Activated CD8-positive, alpha-beta T cell treated with anti-CD3 and anti-CD28 coated beads for 36 hours (primary cell): ENCODE results near the gene ZNF548. TPM values are rescaled to one million over a fixed set of nuclear protein-coding genes. Genes with fewer than 3 reads are reported as not detected.
A peak's percentile ranks its signal among the peaks of the same experiment; 100 is the strongest.

Source experiments
- ATAC-seq: fragments of 200-7000 bp; cut with Tn5 transposase; one replicate; pipeline ENCODE4 v1.10.0; 2021; ENCODE audit warnings: mild to moderate bottlenecking, moderate library complexity
- CTCF ChIA-PET: fragments of 350-600 bp; sonication (Branson Sonifier 250); formaldehyde crosslinking; loops from one replicate; lab custom pipeline; 2021; ENCODE audit warnings: antibody characterized with exemption; lab: Charles Lee
- POLR2A ChIA-PET: fragments of 350-600 bp; sonication (Branson Sonifier 250); formaldehyde crosslinking; loops from one replicate; lab custom pipeline; 2021; ENCODE audit warnings: antibody characterized with exemption; lab: Charles Lee
- DNase-seq: peaks from one replicate; pipeline ENCODE4 v3.0.0-alpha.2; 2020
- H3K27ac Mint-ChIP-seq: one replicate; pipeline ENCODE4 v1.8.0; 2021; ENCODE audit warnings: mild to moderate bottlenecking, mixed read lengths
- H3K27me3 Mint-ChIP-seq: one replicate; pipeline ENCODE4 v1.8.0; 2021; ENCODE audit warnings: mixed read lengths
- H3K36me3 Mint-ChIP-seq: one replicate; pipeline ENCODE4 v1.8.0; 2021; ENCODE audit warnings: low read depth, mixed read lengths
- H3K4me1 Mint-ChIP-seq: one replicate; pipeline ENCODE4 v1.8.0; 2021; ENCODE audit warnings: low read depth, mixed read lengths
- H3K4me3 Mint-ChIP-seq: one replicate; pipeline ENCODE4 v1.8.0; 2021; ENCODE audit warnings: mild to moderate bottlenecking, moderate library complexity, mixed read lengths
- H3K9me3 Mint-ChIP-seq: one replicate; pipeline ENCODE4 v1.8.0; 2021; ENCODE audit warnings: mixed read lengths
- intact Hi-C: fragments of 100-400 bp; cut with micrococcal nuclease; formaldehyde crosslinking; loops from one replicate; pipeline ENCODE4 v1.10.0; 2022
- total RNA-seq, 2 experiments: library from RNA; stranded (reverse); gene quantifications; one replicate each; pipeline ENCODE4 v1.2.3, GENCODE V29; 2021
- TF ChIP-seq, protein P1 (sequence below): fragments of 200-600 bp; IDR thresholded peaks from one replicate; pipeline ENCODE4 v1.8.0; 2022; ENCODE audit warnings: antibody characterized with exemption, mild to moderate bottlenecking

ZNF548 gene
- total RNA-seq, 2 experiments from 2014 or later, result 23.9 to 24.6 TPM

GRCh38 chr19:57395710-57396109 is 6.1 kb downstream of the ZNF548 start:
- ChIA-PET POLR2A (no interaction called here), CTCF (no interaction called here)
- DNase-seq (no peak), ATAC-seq (no peak)
- Mint-ChIP-seq H3K27ac (no peak overlapping the region), H3K4me3 (no peak overlapping the region), H3K36me3 (peaks cover 84% of the 10 kb centered on the region), H3K9me3 (peaks cover 53% of the 10 kb centered on the region), H3K27me3 (no peaks in the 10 kb centered on the region), H3K4me1 (peaks cover 28% of the 10 kb centered on the region)
- TF ChIP-seq, protein P1, sequence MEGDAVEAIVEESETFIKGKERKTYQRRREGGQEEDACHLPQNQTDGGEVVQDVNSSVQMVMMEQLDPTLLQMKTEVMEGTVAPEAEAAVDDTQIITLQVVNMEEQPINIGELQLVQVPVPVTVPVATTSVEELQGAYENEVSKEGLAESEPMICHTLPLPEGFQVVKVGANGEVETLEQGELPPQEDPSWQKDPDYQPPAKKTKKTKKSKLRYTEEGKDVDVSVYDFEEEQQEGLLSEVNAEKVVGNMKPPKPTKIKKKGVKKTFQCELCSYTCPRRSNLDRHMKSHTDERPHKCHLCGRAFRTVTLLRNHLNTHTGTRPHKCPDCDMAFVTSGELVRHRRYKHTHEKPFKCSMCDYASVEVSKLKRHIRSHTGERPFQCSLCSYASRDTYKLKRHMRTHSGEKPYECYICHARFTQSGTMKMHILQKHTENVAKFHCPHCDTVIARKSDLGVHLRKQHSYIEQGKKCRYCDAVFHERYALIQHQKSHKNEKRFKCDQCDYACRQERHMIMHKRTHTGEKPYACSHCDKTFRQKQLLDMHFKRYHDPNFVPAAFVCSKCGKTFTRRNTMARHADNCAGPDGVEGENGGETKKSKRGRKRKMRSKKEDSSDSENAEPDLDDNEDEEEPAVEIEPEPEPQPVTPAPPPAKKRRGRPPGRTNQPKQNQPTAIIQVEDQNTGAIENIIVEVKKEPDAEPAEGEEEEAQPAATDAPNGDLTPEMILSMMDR, result no peak
- intact Hi-C loops, result no loop called here

DNA sequence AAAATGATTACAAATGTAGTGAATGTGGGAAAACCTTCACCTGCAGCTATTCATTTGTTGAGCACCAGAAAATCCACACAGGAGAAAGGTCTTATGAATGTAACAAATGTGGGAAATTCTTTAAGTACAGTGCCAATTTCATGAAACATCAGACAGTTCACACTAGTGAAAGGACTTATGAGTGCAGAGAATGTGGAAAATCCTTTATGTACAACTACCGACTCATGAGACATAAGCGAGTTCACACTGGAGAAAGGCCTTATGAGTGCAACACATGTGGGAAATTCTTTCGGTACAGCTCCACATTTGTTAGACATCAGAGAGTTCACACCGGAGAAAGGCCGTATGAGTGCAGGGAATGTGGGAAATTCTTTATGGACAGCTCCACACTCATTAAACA is 9.2 kb downstream of the ZNF548 start:
- Mint-ChIP-seq H3K27me3 (no peaks in the 10 kb centered on the region), H3K4me3 (no peak overlapping the region), H3K9me3 (peaks cover 58% of the 10 kb centered on the region), H3K27ac (no peak overlapping the region), H3K36me3 (peaks cover 78% of the 10 kb centered on the region), H3K4me1 (peaks cover 8% of the 10 kb centered on the region)
- TF ChIP-seq, protein P1, result no peak
- intact Hi-C loops, result no loop called here
- DNase-seq, result no peak
- CTCF ChIA-PET, result interaction anchor here (1.4 kb wide), 1 partner anchor 8 kb away, joined by 3 read pairs; no protein-coding TSS in a partner anchor
- no peak for ATAC-seq
- POLR2A ChIA-PET, result interaction anchor here (0.6 kb wide), 1 partner anchor 767 kb away, joined by 3 read pairs; no protein-coding TSS in a partner anchor

- CTCF ChIA-PET, result interaction anchor here (0.7 kb wide), 1 partner anchor 82 kb away, joined by 3 read pairs; no protein-coding TSS in a partner anchor
- TF ChIP-seq, protein P1, result no peak
- Mint-ChIP-seq H3K4me1 (peaks cover 7% of the 10 kb centered on the region), H3K36me3 (peaks cover 28% of the 10 kb centered on the region), H3K27ac (no peak overlapping the region), H3K27me3 (no peaks in the 10 kb centered on the region), H3K9me3 (peaks cover 19% of the 10 kb centered on the region), H3K4me3 (no peak overlapping the region)
- POLR2A ChIA-PET, result interaction anchor here (1.0 to 2.2 kb wide), 3 partner anchors 10 to 305 kb away, joined by 3 to 7 read pairs (median 3); partner anchors contain the start of genes ZNF154 and ZNF749
- intact Hi-C loops, result no loop called here
- DNase-seq (no peak), ATAC-seq (no peak)
Measured at GRCh38 chr19:57403737-57404563, 14.3 kb downstream of the ZNF548 start.

GRCh38 chr19:57406516-57407123 is 17.0 kb downstream of the ZNF548 start:
- intact Hi-C loops, result no loop called here
- no peak overlapping the region for H3K27ac Mint-ChIP-seq
- H3K4me3 Mint-ChIP-seq, result no peak overlapping the region
- H3K9me3 Mint-ChIP-seq, result peaks cover 7% of the 10 kb centered on the region
- TF ChIP-seq, protein P1, result peak; percentile 77
- ChIA-PET POLR2A (interaction anchor here (0.6 kb wide), 1 partner anchor 193 kb away, joined by 3 read pairs; the partner anchor contains the start of gene ZNF530), CTCF (interaction anchor here (0.7 to 1.5 kb wide), 7 partner anchors 8 to 749 kb away, joined by 3 to 4 read pairs (median 3); partner anchors contain the start of genes ZNF548 and ZNF773)
- peaks cover 9% of the 10 kb centered on the region for H3K4me1 Mint-ChIP-seq
- DNase-seq, result peak; percentile 86
- peaks cover 12% of the 10 kb centered on the region for H3K36me3 Mint-ChIP-seq
- no peaks in the 10 kb centered on the region for H3K27me3 Mint-ChIP-seq
- ATAC-seq, result peak; percentile 56
